Measurements from ENCODE around the gene BMPER.

Gene BMPER

GRCh38 chr7:34115503-34115902 is 210.2 kb downstream of the BMPER start:
- DNase-seq (ENCODE audit: extremely low spot score): no peak
- ChIA-PET CTCF (no interaction called here), POLR2A (no interaction called here)
- no peak for TF ChIP-seq CTCF (IDR thresholded peaks at IDR 0.05; ENCODE audit: control extremely low read depth, extremely low read depth, low read depth, missing control alignments)

GRCh38 chr7:34117573-34117972 is 212.2 kb downstream of the BMPER start:
- TF ChIP-seq CTCF (IDR thresholded peaks at IDR 0.05; ENCODE audit: control extremely low read depth, extremely low read depth, low read depth, missing control alignments): no peak
- DNase-seq (ENCODE audit: extremely low spot score): no peak
- POLR2A ChIA-PET: no interaction called here
- CTCF ChIA-PET: interaction anchor here (1.4 to 1.5 kb wide), 2 partner anchors 10 to 22 kb away, joined by 3 read pairs; no protein-coding TSS in a partner anchor

GRCh38 chr7:34121366-34121765 is 216.0 kb downstream of the BMPER start:
- POLR2A ChIA-PET: no interaction called here
- no peak for TF ChIP-seq CTCF (IDR thresholded peaks at IDR 0.05; ENCODE audit: control extremely low read depth, extremely low read depth, low read depth, missing control alignments)
- DNase-seq (ENCODE audit: extremely low spot score): no peak
- CTCF ChIA-PET: no interaction called here

GRCh38 chr7:34123316-34123715 is 218.0 kb downstream of the BMPER start:
- no peak for TF ChIP-seq CTCF (IDR thresholded peaks at IDR 0.05; ENCODE audit: control extremely low read depth, extremely low read depth, low read depth, missing control alignments)
- POLR2A ChIA-PET: no interaction called here
- CTCF ChIA-PET: interaction anchor here (1.0 kb wide), 1 partner anchor 10 kb away, joined by 3 read pairs; no protein-coding TSS in a partner anchor
- DNase-seq (ENCODE audit: extremely low spot score): no peak

GRCh38 chr7:34124765-34125164 is 219.4 kb downstream of the BMPER start:
- DNase-seq (ENCODE audit: extremely low spot score): no peak
- TF ChIP-seq CTCF (IDR thresholded peaks at IDR 0.05; ENCODE audit: control extremely low read depth, extremely low read depth, low read depth, missing control alignments): no peak
- CTCF ChIA-PET: no interaction called here
- POLR2A ChIA-PET: no interaction called here

- ChIA-PET POLR2A (no interaction called here), CTCF (no interaction called here)
- DNase-seq (ENCODE audit: extremely low spot score): no peak
- TF ChIP-seq CTCF (IDR thresholded peaks at IDR 0.05; ENCODE audit: control extremely low read depth, extremely low read depth, low read depth, missing control alignments): no peak
These were observed 223.4 kb downstream of the BMPER start for GRCh38 chr7:34128762-34129161.
